Measurements from ENCODE around the gene THSD4. TPM values are rescaled to one million over a fixed set of nuclear protein-coding genes. Genes with fewer than 3 reads are reported as not detected.

The THSD4 gene
- total RNA-seq, 1 experiment from 2014 or later, result 29.0 TPM

DNA sequence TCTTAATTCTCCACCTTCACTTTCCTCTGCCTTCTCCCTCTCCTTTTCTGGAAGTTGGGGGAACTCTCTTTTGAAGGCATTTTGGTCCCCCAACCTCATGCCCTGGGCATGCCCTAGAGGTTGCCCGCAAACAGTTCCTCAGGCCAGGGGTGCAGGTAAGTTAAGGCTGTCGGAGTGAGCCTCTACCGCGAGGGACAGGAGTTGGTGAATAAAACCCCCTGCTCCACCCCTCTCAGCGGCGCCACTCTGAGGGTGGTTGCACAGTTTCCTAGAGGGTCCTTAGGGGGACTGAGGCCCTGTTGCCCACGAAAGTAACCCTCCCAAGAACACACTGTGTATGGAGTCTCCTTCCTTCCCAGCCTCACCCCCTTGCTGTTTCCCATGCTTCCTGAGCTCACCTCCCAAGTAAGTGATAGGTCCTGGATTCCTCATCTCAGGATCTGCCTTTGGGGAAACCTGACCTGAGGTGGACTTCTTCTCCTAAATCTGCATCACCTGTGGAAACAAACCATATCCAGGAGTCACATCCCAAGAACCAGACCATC lies 23.1 kb upstream of the THSD4 start:
- ATAC-seq, result no peak
- Histone ChIP-seq H3K4me1 (ENCODE audit: insufficient read depth, low read length) (peaks cover 26% of the 10 kb centered on the region), H3K4me2 (ENCODE audit: low read length) (no peak overlapping the region), H3F3A (ENCODE audit: low read length, unreplicated experiment) (no peaks in the 10 kb centered on the region), H3K9ac (ENCODE audit: low read length) (no peak overlapping the region), H3K27me3 (ENCODE audit: low read length) (no peaks in the 10 kb centered on the region), H3K27ac (ENCODE audit: low read length) (no peak overlapping the region), H3K9me3 (ENCODE audit: low read length) (no peaks in the 10 kb centered on the region), H3K36me3 (ENCODE audit: low read depth, low read length) (no peaks in the 10 kb centered on the region), H3K9me2 (replicated peaks; ENCODE audit: low read length) (no peaks in the 10 kb centered on the region), H2AFZ (ENCODE audit: low read length) (no peak overlapping the region), H4K20me1 (ENCODE audit: low read length) (no peaks in the 10 kb centered on the region), H3K79me2 (ENCODE audit: low read length) (no peaks in the 10 kb centered on the region), H3K4me3 (ENCODE audit: low read length) (no peak overlapping the region)
- POLR2A ChIA-PET (ENCODE audit: unreplicated experiment), result no interaction called here
- TF ChIP-seq, protein P1, sequence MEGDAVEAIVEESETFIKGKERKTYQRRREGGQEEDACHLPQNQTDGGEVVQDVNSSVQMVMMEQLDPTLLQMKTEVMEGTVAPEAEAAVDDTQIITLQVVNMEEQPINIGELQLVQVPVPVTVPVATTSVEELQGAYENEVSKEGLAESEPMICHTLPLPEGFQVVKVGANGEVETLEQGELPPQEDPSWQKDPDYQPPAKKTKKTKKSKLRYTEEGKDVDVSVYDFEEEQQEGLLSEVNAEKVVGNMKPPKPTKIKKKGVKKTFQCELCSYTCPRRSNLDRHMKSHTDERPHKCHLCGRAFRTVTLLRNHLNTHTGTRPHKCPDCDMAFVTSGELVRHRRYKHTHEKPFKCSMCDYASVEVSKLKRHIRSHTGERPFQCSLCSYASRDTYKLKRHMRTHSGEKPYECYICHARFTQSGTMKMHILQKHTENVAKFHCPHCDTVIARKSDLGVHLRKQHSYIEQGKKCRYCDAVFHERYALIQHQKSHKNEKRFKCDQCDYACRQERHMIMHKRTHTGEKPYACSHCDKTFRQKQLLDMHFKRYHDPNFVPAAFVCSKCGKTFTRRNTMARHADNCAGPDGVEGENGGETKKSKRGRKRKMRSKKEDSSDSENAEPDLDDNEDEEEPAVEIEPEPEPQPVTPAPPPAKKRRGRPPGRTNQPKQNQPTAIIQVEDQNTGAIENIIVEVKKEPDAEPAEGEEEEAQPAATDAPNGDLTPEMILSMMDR (conservative IDR thresholded peaks at IDR 0.05; ENCODE audit: low read depth, low read length), result no peak
- TF ChIP-seq EZH2 (IDR thresholded peaks at IDR 0.05; ENCODE audit: low read length, unreplicated experiment) (no peak), EZH2phosphoT487 (IDR thresholded peaks at IDR 0.05; ENCODE audit: borderline replicate concordance, low read length) (no peak)
- CTCF ChIA-PET, result no interaction called here
- intact Hi-C loops (cut with micrococcal nuclease), result no loop called here
- DNase-seq, result no peak
- no TSS peak for BruUV-seq (replicated peaks)

DNA sequence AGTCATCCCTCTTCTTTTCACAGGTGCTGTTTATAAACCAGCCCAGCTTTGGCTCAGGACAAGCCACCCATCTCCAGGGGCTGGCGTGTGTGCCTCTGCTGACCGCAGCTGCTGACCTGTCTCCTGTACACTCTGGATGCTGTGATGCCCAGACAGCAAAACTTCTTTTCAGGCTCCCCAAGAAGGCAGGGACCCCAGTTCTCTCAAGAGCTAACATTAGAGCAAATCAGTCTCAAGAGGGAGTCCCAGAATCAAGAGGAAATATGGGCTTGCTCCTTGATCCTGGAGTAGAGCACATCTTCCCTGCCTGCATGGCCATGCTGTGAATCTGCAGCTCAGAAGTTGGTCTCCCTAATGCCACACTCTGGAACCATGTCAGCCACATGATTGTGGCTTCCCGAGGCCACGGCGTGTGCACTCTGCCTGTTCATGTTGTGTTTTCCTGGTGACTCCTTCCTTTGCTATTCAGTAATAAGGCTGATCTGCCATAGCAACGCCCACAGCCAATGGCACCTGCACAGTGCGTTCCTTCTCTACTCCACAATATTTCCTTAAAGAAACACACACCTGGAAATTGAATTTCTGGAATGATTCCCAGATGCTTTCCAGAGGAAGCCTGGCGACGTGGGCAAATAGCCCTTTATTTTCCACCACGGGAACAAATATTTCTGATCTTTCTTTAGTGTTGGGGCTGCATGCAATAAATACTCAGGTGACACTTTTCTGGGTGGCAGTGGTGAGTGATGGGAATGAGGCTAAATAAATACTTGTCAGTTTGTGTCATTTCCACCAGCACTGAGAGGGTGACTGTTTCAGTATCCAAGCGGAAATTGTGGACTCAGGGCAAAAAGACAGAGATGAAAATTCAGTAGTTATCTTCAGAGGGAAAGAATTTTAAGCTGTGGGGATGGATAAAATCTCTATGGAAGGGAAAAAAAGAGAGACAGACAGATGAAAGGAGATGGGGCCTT lies 21.9 kb upstream of the THSD4 start:
- Histone ChIP-seq H3K27me3 (ENCODE audit: low read length) (no peaks in the 10 kb centered on the region), H3F3A (ENCODE audit: low read length, unreplicated experiment) (no peaks in the 10 kb centered on the region), H3K4me1 (ENCODE audit: insufficient read depth, low read length) (peaks cover 28% of the 10 kb centered on the region), H3K9me2 (replicated peaks; ENCODE audit: low read length) (no peaks in the 10 kb centered on the region), H3K36me3 (ENCODE audit: low read depth, low read length) (no peaks in the 10 kb centered on the region), H3K27ac (ENCODE audit: low read length) (peak overlapping the region; percentile 56), H3K9me3 (ENCODE audit: low read length) (no peaks in the 10 kb centered on the region), H3K79me2 (ENCODE audit: low read length) (no peaks in the 10 kb centered on the region), H2AFZ (ENCODE audit: low read length) (peak overlapping the region; percentile 45), H3K9ac (ENCODE audit: low read length) (peak overlapping the region; percentile 14; the same call in 1 of the 2 replicates), H3K4me2 (ENCODE audit: low read length) (peak overlapping the region; percentile 55), H4K20me1 (ENCODE audit: low read length) (no peaks in the 10 kb centered on the region), H3K4me3 (ENCODE audit: low read length) (peak overlapping the region; percentile 20; the same call in 1 of the 2 replicates)
- ATAC-seq (peak; percentile 98), DNase-seq (peak; percentile 89)
- TF ChIP-seq EZH2phosphoT487 (IDR thresholded peaks at IDR 0.05; ENCODE audit: borderline replicate concordance, low read length) (no peak), EZH2 (IDR thresholded peaks at IDR 0.05; ENCODE audit: low read length, unreplicated experiment) (no peak)
- TF ChIP-seq, protein P1 (conservative IDR thresholded peaks at IDR 0.05; ENCODE audit: low read depth, low read length), result no peak
- CTCF ChIA-PET, result no interaction called here
- intact Hi-C loops (cut with micrococcal nuclease), result no loop called here
- POLR2A ChIA-PET (ENCODE audit: unreplicated experiment), result no interaction called here
- BruUV-seq (replicated peaks), result no TSS peak
